Gastrocnemius medialis (tissue), 4 donors: ENCODE data around the gene CDH4.

Experiments used
- POLR2A ChIP-seq, 2 donors: fragments of 450-650 bp; IDR thresholded peaks; one replicate each; pipeline ENCODE4 v1.6.1; 2017; ENCODE audit warnings: antibody characterized with exemption in 2 of 2, mild to moderate bottlenecking in 2 of 2, moderate library complexity in 2 of 2
- TF ChIP-seq, protein P1 (sequence below), 5 experiments: fragments of 450-650 bp in 3 of 5; fragments of 200-600 bp in 2 of 5; sonication (generic) in 2 of 5; IDR thresholded peaks in 4 of 5; conservative IDR thresholded peaks in 1 of 5; 1 replicate in 4 of 5; 2 replicates in 1 of 5; pipeline ENCODE4 v1.5.1; 2016 to 2019; ENCODE audit warnings: antibody characterized with exemption in 5 of 5, mild to moderate bottlenecking in 3 of 5, moderate library complexity in 3 of 5

DNA sequence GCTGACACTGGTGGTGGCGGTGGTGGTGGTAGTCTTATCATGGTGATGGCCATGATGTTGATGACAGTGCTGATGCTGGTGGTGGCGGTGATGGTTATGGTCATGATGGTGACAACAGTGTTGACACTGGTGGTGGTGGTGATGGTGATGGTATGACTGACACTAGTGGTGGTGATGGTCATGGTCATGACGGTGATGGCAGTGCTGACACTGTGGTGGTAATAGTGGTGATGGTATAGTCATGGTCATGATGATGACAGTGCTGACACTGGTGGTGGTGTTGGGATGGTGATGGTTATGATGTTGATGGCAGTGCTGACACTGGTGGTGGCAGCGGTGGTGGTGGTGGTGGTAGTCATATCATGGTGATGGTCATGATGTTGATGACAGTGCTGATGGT, 205.7 kb downstream of the CDH4 start:
- TF ChIP-seq, protein P1, sequence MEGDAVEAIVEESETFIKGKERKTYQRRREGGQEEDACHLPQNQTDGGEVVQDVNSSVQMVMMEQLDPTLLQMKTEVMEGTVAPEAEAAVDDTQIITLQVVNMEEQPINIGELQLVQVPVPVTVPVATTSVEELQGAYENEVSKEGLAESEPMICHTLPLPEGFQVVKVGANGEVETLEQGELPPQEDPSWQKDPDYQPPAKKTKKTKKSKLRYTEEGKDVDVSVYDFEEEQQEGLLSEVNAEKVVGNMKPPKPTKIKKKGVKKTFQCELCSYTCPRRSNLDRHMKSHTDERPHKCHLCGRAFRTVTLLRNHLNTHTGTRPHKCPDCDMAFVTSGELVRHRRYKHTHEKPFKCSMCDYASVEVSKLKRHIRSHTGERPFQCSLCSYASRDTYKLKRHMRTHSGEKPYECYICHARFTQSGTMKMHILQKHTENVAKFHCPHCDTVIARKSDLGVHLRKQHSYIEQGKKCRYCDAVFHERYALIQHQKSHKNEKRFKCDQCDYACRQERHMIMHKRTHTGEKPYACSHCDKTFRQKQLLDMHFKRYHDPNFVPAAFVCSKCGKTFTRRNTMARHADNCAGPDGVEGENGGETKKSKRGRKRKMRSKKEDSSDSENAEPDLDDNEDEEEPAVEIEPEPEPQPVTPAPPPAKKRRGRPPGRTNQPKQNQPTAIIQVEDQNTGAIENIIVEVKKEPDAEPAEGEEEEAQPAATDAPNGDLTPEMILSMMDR (IDR thresholded peaks at IDR 0.05 in 4 of 5, conservative IDR thresholded peaks at IDR 0.05 in 1 of 5), result no peak
- no peak for TF ChIP-seq POLR2A (IDR thresholded peaks at IDR 0.05)
